HCT116 (cell line): ENCODE results near the gene GNAI3.

Experiments
- ATF3 ChIP-seq: IDR thresholded peaks from 2 replicates; pipeline ENCODE4 v1.6.1; 2012
- EGR1 ChIP-seq: IDR thresholded peaks from 2 replicates; pipeline ENCODE4 v1.6.1; 2012; ENCODE audit warnings: low read depth
- FOSL1 ChIP-seq: IDR thresholded peaks from 2 replicates; pipeline ENCODE4 v1.6.1; 2012; ENCODE audit warnings: low read depth
- POLR2A ChIP-seq: IDR thresholded peaks from 2 replicates; pipeline ENCODE4 v1.7.0; 2011; ENCODE audit warnings: borderline replicate concordance; ENCODE audit not compliant: insufficient read depth, insufficient read length; ENCODE audit errors: extremely low read depth
- POLR2AphosphoS5 ChIP-seq: IDR thresholded peaks from 2 replicates; pipeline ENCODE4 v1.6.1; 2011; ENCODE audit warnings: mild to moderate bottlenecking, low read depth, low read length, moderate library complexity
- SIN3A ChIP-seq: IDR thresholded peaks from 2 replicates; pipeline ENCODE4 v1.6.1; 2012; ENCODE audit warnings: low read depth
- SP1 ChIP-seq: IDR thresholded peaks from 2 replicates; pipeline ENCODE4 v1.6.1; 2012; ENCODE audit warnings: low read depth
- ZNF274 ChIP-seq: fragments of 200-500 bp; sonication (Bioruptor generic); IDR thresholded peaks from 2 replicates; pipeline ENCODE4 v1.6.1; 2014; ENCODE audit warnings: mild to moderate bottlenecking, low read depth, low read length, inconsistent platforms
- TF ChIP-seq, protein P1 (sequence below), 3 experiments: fragments of 200-600 bp in 1 of 3; sonication (generic) in 1 of 3; IDR thresholded peaks in 2 of 3; conservative IDR thresholded peaks in 1 of 3; 2 replicates each; pipeline ENCODE4 v1.5.1; 2012 to 2017; ENCODE audit warnings: low read depth in 2 of 3, low read length in 2 of 3, antibody characterized with exemption in 1 of 3, borderline replicate concordance in 1 of 3, control low read depth in 1 of 3, mild to moderate bottlenecking in 1 of 3, mixed read lengths in 1 of 3, mixed run types in 1 of 3, moderate library complexity in 1 of 3; ENCODE audit not compliant: insufficient read depth in 1 of 3
- TF ChIP-seq, protein P2 (sequence below): IDR thresholded peaks from 2 replicates; pipeline ENCODE4 v1.6.1; 2012; ENCODE audit warnings: low read depth

GRCh38 chr1:109661391-109661790, 113.0 kb downstream of the GNAI3 start:
- TF ChIP-seq, protein P1, sequence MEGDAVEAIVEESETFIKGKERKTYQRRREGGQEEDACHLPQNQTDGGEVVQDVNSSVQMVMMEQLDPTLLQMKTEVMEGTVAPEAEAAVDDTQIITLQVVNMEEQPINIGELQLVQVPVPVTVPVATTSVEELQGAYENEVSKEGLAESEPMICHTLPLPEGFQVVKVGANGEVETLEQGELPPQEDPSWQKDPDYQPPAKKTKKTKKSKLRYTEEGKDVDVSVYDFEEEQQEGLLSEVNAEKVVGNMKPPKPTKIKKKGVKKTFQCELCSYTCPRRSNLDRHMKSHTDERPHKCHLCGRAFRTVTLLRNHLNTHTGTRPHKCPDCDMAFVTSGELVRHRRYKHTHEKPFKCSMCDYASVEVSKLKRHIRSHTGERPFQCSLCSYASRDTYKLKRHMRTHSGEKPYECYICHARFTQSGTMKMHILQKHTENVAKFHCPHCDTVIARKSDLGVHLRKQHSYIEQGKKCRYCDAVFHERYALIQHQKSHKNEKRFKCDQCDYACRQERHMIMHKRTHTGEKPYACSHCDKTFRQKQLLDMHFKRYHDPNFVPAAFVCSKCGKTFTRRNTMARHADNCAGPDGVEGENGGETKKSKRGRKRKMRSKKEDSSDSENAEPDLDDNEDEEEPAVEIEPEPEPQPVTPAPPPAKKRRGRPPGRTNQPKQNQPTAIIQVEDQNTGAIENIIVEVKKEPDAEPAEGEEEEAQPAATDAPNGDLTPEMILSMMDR (IDR thresholded peaks at IDR 0.05 in 2 of 3, conservative IDR thresholded peaks at IDR 0.05 in 1 of 3; ENCODE audit: borderline replicate concordance in 1 of 3, insufficient read depth in 1 of 3, low read depth in 2 of 3, low read length in 2 of 3) = no peak
- no peak for TF ChIP-seq POLR2AphosphoS5
- TF ChIP-seq EGR1 = no peak
- TF ChIP-seq ZNF274 = no peak
- TF ChIP-seq SIN3A = no peak
- TF ChIP-seq POLR2A = no peak
- no peak for TF ChIP-seq FOSL1
- TF ChIP-seq, protein P2, sequence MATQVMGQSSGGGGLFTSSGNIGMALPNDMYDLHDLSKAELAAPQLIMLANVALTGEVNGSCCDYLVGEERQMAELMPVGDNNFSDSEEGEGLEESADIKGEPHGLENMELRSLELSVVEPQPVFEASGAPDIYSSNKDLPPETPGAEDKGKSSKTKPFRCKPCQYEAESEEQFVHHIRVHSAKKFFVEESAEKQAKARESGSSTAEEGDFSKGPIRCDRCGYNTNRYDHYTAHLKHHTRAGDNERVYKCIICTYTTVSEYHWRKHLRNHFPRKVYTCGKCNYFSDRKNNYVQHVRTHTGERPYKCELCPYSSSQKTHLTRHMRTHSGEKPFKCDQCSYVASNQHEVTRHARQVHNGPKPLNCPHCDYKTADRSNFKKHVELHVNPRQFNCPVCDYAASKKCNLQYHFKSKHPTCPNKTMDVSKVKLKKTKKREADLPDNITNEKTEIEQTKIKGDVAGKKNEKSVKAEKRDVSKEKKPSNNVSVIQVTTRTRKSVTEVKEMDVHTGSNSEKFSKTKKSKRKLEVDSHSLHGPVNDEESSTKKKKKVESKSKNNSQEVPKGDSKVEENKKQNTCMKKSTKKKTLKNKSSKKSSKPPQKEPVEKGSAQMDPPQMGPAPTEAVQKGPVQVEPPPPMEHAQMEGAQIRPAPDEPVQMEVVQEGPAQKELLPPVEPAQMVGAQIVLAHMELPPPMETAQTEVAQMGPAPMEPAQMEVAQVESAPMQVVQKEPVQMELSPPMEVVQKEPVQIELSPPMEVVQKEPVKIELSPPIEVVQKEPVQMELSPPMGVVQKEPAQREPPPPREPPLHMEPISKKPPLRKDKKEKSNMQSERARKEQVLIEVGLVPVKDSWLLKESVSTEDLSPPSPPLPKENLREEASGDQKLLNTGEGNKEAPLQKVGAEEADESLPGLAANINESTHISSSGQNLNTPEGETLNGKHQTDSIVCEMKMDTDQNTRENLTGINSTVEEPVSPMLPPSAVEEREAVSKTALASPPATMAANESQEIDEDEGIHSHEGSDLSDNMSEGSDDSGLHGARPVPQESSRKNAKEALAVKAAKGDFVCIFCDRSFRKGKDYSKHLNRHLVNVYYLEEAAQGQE = no peak
- TF ChIP-seq ATF3 = no peak
- TF ChIP-seq SP1 = no peak
